GM18502 (cell line): Measurements from ENCODE around the gene QKI.
"Not testable (repeated sequence)": the region's sequence is repeated elsewhere in the genome, so short reads cannot be mapped to it uniquely, and the experiment has no call there.

Source experiments
- ATAC-seq: cut with Tn5 transposase; IDR thresholded peaks from one replicate; pipeline ENCODE4 v1.9.1; 2021; ENCODE audit warnings: mild to moderate bottlenecking; ENCODE audit not compliant: unreplicated experiment, poor library complexity

QKI gene

GRCh38 chr6:163414117-163414945 is at the start of gene QKI:
QKI (plus strand) TSS chr6:163414718; CDS start chr6:163415194, 476 bp downstream.
- ATAC-seq = peak; percentile 42

DNA sequence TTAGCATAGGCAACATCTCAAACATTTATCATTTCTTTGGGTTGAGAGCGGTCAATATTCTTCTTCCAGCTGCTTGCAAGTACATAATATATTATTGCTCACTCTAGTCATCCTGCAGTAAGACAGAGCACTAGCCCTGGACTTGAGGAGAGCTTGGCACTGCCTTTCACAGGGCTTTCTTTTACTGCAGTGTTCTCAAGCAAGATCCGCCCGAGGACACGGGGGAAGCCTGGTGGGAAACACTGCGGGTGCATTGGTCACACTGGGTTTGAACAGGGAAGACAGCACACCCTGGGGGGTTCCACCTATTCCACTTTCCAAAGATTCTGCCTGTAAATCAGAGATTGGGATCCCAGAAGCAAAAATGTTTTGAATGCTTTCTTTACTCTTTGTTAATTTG is 48.2 kb upstream of the QKI start:
- ATAC-seq = no peak

- no peak for ATAC-seq
These were observed 46.9 kb upstream of the QKI start for GRCh38 chr6:163367497-163368183.

DNA sequence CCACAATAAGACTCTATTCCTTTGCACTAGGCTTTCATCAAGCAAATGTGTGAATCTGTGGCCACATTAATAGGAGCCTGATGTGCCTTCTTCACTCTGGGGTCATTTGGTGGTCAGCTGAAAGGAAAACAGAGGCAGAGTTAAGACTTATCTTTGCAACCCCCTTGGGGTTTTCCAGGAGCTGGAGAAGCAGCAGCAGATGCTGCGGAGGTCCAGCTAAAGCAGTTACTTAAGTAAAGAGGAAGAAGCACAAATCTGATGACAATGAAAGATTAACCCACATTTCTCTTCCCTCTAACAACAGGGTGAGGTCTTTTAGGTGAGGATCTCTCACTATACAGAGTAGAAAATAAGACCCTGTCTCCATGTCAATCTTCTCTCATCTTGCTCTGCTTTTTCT is 45.4 kb upstream of the QKI start:
- no peak for ATAC-seq

DNA sequence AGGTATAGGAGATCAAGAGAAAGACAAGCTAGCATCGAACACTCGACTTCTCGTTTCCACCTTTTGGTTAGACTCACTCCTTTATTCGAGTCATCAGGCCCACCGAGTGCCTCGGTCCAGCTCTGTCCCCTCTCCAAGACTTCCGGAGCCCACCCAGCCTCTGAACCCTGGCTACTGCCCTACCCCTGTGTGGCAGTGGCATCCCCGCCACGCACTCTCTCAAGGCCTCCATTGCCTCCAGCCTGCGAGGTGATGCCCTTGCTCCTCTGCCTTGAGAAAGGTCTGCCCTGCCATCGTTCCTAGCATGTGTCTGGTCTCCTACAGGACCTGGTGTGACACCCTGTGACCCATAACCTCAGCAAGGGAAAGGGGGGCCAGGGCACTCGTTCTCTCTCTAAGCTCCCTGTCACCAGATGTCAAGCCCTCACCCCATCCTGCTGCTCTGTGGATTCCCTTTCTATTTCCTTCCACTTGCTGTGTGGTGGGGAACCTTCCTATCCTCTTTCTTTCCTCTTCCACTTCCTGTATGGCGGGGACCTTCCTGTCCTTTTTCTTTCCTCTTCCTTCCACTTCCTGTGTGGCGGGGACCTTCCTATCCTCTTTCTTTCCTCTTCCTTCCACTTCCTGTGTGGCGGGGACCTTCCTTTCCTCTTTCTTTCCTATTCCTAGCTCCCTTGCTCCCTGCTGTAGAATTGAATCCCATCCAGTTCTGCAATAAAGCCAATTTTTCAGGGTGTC is 44.7 kb upstream of the QKI start:
- ATAC-seq = no peak

- ATAC-seq = no peak
These were observed 43.9 kb upstream of the QKI start for GRCh38 chr6:163370464-163371117.

DNA sequence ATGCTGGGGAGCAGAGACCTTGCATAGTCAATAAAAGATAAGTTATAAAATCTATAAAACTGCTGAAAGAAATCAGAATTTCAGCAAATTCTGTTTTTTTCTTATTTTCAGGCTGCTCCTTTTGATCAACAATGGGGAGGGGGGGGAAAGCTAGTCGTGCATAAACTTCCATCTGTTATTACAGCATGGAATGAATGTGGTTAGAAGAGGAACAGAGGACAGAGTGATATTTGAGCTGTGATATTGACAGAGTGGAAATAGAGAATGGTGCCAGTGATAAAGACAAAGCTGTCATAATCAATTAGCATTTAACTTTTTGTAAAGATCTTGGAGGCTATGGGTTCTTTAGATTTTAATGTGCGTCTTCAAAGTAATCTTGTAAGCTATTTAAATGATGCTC is 43.4 kb upstream of the QKI start:
- ATAC-seq = no peak

DNA sequence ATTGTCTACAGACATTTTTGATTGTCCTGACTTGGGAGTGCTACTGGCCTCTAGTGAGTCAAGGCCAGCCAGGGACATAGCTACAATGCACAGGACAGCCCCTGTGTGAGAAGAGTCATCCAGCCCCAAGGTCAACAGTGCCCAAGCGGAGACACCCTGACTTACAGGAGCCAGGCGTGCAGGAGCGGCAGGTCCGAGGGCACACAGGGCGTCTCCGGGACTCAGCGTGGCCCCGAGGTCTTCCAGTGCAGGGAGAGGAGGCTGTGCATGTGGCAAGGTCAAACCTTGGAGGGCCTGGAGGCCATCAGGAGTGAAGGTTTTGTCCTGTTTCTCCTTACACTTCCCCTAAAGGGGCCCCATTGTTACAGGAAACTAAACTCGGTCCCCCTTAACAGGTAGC is 41.3 kb upstream of the QKI start:
- ATAC-seq = no peak

GRCh38 chr6:163375361-163375760 is 39.2 kb upstream of the QKI start:
- no peak for ATAC-seq

- ATAC-seq = no peak
These were observed 38.3 kb upstream of the QKI start for GRCh38 chr6:163376187-163376586.

DNA sequence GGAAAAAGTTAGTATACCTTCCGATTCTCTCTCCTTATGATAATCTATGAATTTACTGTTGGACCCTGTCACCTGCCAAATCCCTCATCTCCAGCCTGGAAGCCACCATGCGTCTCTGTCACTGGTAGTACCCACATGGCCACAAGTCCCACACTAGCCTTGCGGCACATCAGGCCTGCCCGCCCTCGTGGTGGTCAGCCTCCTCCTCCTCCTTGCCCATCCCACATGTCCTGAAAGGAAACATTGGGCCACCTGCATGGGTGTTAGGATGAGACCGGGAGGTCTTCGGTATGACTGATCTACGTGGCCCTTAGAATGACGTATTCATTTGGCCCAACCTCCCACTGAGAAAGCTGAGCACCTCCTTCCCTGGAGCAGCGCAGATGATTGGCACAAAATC is 37.0 kb upstream of the QKI start:
- ATAC-seq = no peak

- ATAC-seq = no peak
These were observed 34.3 kb upstream of the QKI start for GRCh38 chr6:163380216-163380615.

GRCh38 chr6:163381118-163381756 is 33.3 kb upstream of the QKI start:
- no peak for ATAC-seq

- not testable (repeated sequence) for ATAC-seq
These were observed 31.1 kb upstream of the QKI start for GRCh38 chr6:163383396-163383795.

DNA sequence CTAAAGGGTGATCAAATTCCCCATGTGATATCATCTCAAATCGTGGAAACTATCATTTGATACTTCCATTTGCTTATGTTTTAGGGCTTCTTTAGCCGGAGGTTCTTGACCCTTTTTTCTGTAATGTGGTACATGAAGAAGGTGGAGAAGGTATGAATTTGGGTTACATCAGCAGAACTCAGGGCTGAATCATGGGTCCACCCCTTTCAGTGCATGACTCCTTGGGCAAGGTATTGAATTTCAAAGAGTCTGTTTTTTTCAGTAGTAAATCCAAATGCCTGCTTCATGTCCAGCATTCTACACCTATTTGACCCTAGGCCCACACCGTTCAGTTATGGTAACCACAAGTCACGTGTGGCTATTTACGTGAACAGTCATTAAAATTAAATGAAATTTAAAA is 30.6 kb upstream of the QKI start:
- ATAC-seq = no peak

GRCh38 chr6:163384510-163384909 is 30.0 kb upstream of the QKI start:
- no peak for ATAC-seq

DNA sequence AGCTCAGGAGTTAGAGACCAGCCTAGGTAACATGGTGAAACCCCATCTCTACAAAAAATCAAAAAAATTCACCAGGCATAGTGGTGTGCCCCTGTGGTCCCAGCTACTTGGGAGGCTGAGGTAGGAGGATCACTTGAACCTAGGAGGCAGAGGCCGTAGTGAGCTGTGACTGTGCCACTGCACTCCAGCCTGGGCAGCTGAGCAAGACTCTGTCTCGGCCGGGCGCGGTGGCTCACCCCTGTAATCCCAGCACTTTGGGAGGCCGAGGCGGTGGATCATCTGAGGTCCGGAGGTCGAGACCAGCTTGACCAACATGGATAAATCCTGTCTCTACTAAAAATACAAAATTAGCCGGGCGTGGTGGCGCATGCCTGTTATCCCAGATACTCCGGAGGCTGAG is 29.0 kb upstream of the QKI start:
- ATAC-seq = not testable (repeated sequence)

- ATAC-seq = no peak
These were observed 28.1 kb upstream of the QKI start for GRCh38 chr6:163386329-163386908.

DNA sequence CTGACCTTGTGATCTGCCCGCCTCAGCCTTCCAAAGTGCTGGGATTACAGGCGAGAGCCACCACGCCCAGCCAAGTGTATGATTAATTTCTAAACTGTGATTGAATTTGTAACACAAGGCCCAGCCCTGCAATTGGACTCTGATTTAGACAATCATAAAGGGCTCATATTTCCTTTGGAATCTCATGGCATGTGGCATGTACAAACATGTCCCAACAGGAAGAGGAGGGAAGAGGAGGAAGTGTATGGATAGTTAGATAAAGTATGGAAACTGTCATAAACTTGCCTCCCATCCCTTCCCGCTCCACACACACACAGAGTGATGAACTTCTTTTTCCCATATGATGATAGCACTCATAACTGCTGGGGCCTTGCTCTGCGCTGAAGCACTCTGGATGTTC is 27.2 kb upstream of the QKI start:
- no peak for ATAC-seq

- ATAC-seq = no peak
These were observed 25.2 kb upstream of the QKI start for GRCh38 chr6:163389354-163389753.
